Measurements from ENCODE around the gene WNK2.
"Not testable (repeated sequence)": the region's sequence is repeated elsewhere in the genome, so short reads cannot be mapped to it uniquely, and the experiment has no call there.

Gene WNK2

GRCh38 chr9:93321220-93321610, 137.3 kb downstream of the WNK2 start:
- Histone ChIP-seq H3K4me3 (ENCODE audit: low read depth, low read length) (no peak overlapping the region), H3K27me3 (no peaks in the 10 kb centered on the region), H3K4me1 (no peaks in the 10 kb centered on the region), H3K9me3 (no peaks in the 10 kb centered on the region; the same call in 1 of the 2 replicates), H3K36me3 (no peaks in the 10 kb centered on the region)
- no peak for TF ChIP-seq CTCF (IDR thresholded peaks at IDR 0.05; ENCODE audit: low read depth, low read length)
- DNase-seq, result no peak

GRCh38 chr9:93323446-93323954, 139.6 kb downstream of the WNK2 start:
- H3K36me3 ChIP-seq; H3K4me1 ChIP-seq; H3K4me3 ChIP-seq (ENCODE audit: low read depth, low read length); DNase-seq; H3K9me3 ChIP-seq; H3K27me3 ChIP-seq: not testable (repeated sequence)

DNA sequence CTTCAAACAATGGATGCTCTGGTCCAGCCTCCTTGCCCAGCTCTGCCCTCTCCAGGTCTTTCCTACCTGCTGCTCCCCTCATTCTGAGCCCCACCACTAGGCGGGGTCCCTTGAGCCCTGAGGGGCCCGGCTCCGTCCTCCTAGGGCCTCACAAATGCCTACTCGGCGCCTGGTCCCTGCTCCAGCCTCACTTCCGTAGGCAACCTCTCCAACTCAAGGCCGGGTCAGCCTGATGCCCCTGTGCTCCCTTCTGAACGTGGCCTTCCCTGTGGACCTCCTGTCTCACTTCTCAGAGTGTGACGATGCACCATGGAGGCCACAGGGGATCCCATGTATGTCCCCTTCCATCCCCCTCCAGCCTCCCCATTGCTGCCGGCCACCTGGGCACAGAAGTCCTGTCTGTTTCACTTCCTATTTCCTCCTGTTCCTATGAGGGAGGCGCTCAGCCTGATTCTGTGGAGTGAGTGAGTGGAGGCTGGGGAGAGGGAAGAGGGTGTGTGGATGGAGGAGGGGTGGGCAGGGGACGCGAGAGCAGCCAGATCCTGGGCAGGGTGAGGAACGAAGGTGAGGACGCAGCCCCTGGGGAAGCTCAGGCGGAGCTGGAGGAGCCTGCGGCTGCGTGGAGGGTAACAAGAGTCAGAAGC, 140.4 kb downstream of the WNK2 start:
- Histone ChIP-seq H3K4me3 (ENCODE audit: low read depth, low read length) (no peak overlapping the region), H3K4me1 (no peaks in the 10 kb centered on the region), H3K27me3 (no peaks in the 10 kb centered on the region), H3K36me3 (no peaks in the 10 kb centered on the region), H3K9me3 (no peaks in the 10 kb centered on the region)
- DNase-seq, result no peak
- no peak for TF ChIP-seq CTCF (IDR thresholded peaks at IDR 0.05; ENCODE audit: low read depth, low read length)

DNA sequence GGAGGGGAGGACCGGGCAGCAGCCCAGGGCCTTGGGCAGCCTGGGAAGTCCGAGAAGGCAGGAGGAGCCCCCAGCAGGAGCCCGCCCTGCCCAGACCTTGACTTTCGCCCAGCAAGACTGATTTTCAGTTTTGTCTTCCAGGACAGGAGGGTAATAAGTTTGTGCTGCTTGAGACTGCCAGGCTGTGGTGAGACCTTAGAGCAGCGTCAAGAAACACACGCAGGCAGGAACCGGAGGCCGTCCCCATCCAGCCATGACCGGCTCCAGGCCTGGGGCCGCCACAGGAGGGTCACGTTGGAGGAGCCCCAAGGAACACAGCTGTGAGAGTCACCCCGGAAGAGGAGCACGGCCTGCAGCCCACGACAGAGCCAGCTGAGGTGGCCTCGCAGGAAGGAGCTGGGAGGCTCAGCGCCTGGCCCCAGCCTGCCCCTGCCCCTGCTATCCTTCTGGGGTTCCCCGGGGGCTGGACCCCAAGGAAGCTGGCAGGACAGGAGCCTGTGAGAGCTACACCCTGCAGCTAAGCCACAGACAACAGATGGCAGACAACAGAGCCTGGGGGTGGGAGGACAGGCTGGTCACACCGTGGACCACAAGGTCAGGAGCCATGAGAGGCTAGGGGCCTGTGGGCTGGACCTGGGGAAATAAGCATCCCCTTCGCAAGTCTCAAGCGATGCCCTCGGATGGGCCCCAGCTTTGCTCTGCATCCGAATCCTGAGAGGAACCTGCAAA, 141.5 kb downstream of the WNK2 start:
- no peak for TF ChIP-seq CTCF (IDR thresholded peaks at IDR 0.05; ENCODE audit: low read depth, low read length)

GRCh38 chr9:93326056-93326455, 142.1 kb downstream of the WNK2 start:
- Histone ChIP-seq H3K9me3 (no peaks in the 10 kb centered on the region), H3K27me3 (no peaks in the 10 kb centered on the region), H3K36me3 (no peaks in the 10 kb centered on the region), H3K4me1 (no peaks in the 10 kb centered on the region), H3K4me3 (ENCODE audit: low read depth, low read length) (no peak overlapping the region)
- no peak for TF ChIP-seq CTCF (IDR thresholded peaks at IDR 0.05; ENCODE audit: low read depth, low read length)
- DNase-seq, result no peak

More for the DNA sequence above, 141.5 kb downstream of the WNK2 start:
- H3K4me3 ChIP-seq (ENCODE audit: low read depth, low read length), result no peak overlapping the region
- H3K4me1 ChIP-seq, result no peaks in the 10 kb centered on the region
- H3K36me3 ChIP-seq, result no peaks in the 10 kb centered on the region
- H3K9me3 ChIP-seq, result no peaks in the 10 kb centered on the region
- DNase-seq, result no peak
- H3K27me3 ChIP-seq, result no peaks in the 10 kb centered on the region

GRCh38 chr9:93326654-93327053, 142.7 kb downstream of the WNK2 start:
- H3K36me3 ChIP-seq, result no peaks in the 10 kb centered on the region
- H3K4me1 ChIP-seq, result no peaks in the 10 kb centered on the region
- no peaks in the 10 kb centered on the region for H3K27me3 ChIP-seq
- no peaks in the 10 kb centered on the region for H3K9me3 ChIP-seq
- H3K4me3 ChIP-seq (ENCODE audit: low read depth, low read length), result no peak overlapping the region
- DNase-seq, result no peak
- TF ChIP-seq CTCF (IDR thresholded peaks at IDR 0.05; ENCODE audit: low read depth, low read length), result no peak
